H9 (cell line): ENCODE data around the gene FHIT. TPM values are rescaled to one million over a fixed set of nuclear protein-coding genes. Genes with fewer than 3 reads are reported as not detected.

ENCODE experiments used
- DNase-seq: peaks from one replicate; pipeline ENCODE4 v3.0.0-alpha.2; 2017
- H2AFZ ChIP-seq: one replicate; pipeline ENCODE4 v1.6.1; 2013; ENCODE audit warnings: mild to moderate bottlenecking, low read length, control low read depth, moderate library complexity
- H2AK5ac ChIP-seq: 2 replicates; pipeline ENCODE4 v1.6.1; 2013; ENCODE audit warnings: low read length, control low read depth, mixed read lengths; ENCODE audit not compliant: insufficient read length
- H2BK120ac ChIP-seq: one replicate; pipeline ENCODE4 v1.6.1; 2013; ENCODE audit warnings: low read depth, mild to moderate bottlenecking, low read length, control low read depth, inconsistent platforms; ENCODE audit not compliant: poor library complexity, severe bottlenecking
- H2BK12ac ChIP-seq: 2 replicates; pipeline ENCODE4 v1.6.1; 2013; ENCODE audit warnings: low read length, control low read depth, mixed read lengths, low read depth; ENCODE audit not compliant: insufficient read length
- H2BK15ac ChIP-seq: 2 replicates; pipeline ENCODE4 v1.6.1; 2013; ENCODE audit warnings: low read depth, low read length, control low read depth
- H2BK20ac ChIP-seq: one replicate; pipeline ENCODE4 v1.6.1; 2013; ENCODE audit warnings: low read depth, mild to moderate bottlenecking, low read length, control low read depth, inconsistent platforms; ENCODE audit not compliant: poor library complexity, severe bottlenecking
- H2BK5ac ChIP-seq: 2 replicates; pipeline ENCODE4 v1.6.1; 2013; ENCODE audit warnings: low read length, control low read depth, mixed read lengths; ENCODE audit not compliant: insufficient read length
- H3K14ac ChIP-seq: 2 replicates; pipeline ENCODE4 v1.6.1; 2013; ENCODE audit warnings: low read length, control low read depth; ENCODE audit not compliant: insufficient read depth
- H3K18ac ChIP-seq: 2 replicates; pipeline ENCODE4 v1.6.1; 2013; ENCODE audit warnings: low read depth, mild to moderate bottlenecking, mixed read lengths, low read length, control low read depth; ENCODE audit not compliant: insufficient read length
- H3K23ac ChIP-seq: 2 replicates; pipeline ENCODE4 v1.6.1; 2013; ENCODE audit warnings: low read length, control low read depth, mixed read lengths, low read depth; ENCODE audit not compliant: insufficient read length
- H3K23me2 ChIP-seq: 2 replicates; pipeline ENCODE4 v1.6.1; 2013; ENCODE audit warnings: low read depth, mild to moderate bottlenecking, mixed read lengths, low read length, control low read depth; ENCODE audit not compliant: insufficient read length, poor library complexity, severe bottlenecking
- H3K27ac ChIP-seq: 2 replicates; pipeline ENCODE4 v1.5.1; 2013; ENCODE audit warnings: low read length, control low read depth, mixed read lengths, low read depth; ENCODE audit not compliant: insufficient read length
- H3K27me3 ChIP-seq: 2 replicates; pipeline ENCODE4 v1.6.1; 2013; ENCODE audit warnings: low read length, control low read depth, inconsistent platforms; ENCODE audit not compliant: insufficient read depth
- H3K4ac ChIP-seq: 2 replicates; pipeline ENCODE4 v1.6.1; 2013; ENCODE audit warnings: low read depth, mild to moderate bottlenecking, control low read depth, inconsistent platforms, low read length, moderate library complexity
- H3K4me1 ChIP-seq: 2 replicates; pipeline ENCODE4 v1.6.1; 2013; ENCODE audit warnings: low read length, control low read depth, inconsistent platforms; ENCODE audit not compliant: insufficient read depth
- H3K4me2 ChIP-seq: 2 replicates; pipeline ENCODE4 v1.6.1; 2013; ENCODE audit warnings: low read length, control low read depth, mixed read lengths; ENCODE audit not compliant: insufficient read length, insufficient read depth
- H3K56ac ChIP-seq: 2 replicates; pipeline ENCODE4 v1.6.1; 2013; ENCODE audit warnings: low read depth, mild to moderate bottlenecking, mixed read lengths, low read length, control low read depth; ENCODE audit not compliant: insufficient read length
- H3K79me1 ChIP-seq: 2 replicates; pipeline ENCODE4 v1.6.1; 2013; ENCODE audit warnings: low read depth, mild to moderate bottlenecking, moderate library complexity, low read length, control low read depth, inconsistent platforms; ENCODE audit not compliant: insufficient read depth, poor library complexity, severe bottlenecking
- H3K79me2 ChIP-seq: 2 replicates; pipeline ENCODE4 v1.6.1; 2013; ENCODE audit warnings: low read length, control low read depth, inconsistent platforms; ENCODE audit not compliant: insufficient read depth
- H3K9ac ChIP-seq: 2 replicates; pipeline ENCODE4 v1.6.1; 2013; ENCODE audit warnings: low read length, control low read depth, mixed read lengths; ENCODE audit not compliant: insufficient read length; ENCODE audit errors: extremely low read depth
- H3K9me3 ChIP-seq: one replicate; pipeline ENCODE4 v1.6.1; 2013; ENCODE audit warnings: low read depth, low read length, inconsistent platforms; ENCODE audit not compliant: control insufficient read depth
- H3T11ph ChIP-seq: one replicate; pipeline ENCODE4 v1.6.1; 2013; ENCODE audit warnings: mild to moderate bottlenecking, low read length, control low read depth, inconsistent platforms
- H4K20me1 ChIP-seq: one replicate; pipeline ENCODE4 v1.6.1; 2013; ENCODE audit not compliant: control insufficient read depth, insufficient read length, insufficient read depth
- H4K5ac ChIP-seq: 2 replicates; pipeline ENCODE4 v1.6.1; 2013; ENCODE audit warnings: low read depth, mild to moderate bottlenecking, mixed read lengths, low read length, control low read depth; ENCODE audit not compliant: insufficient read length
- H4K8ac ChIP-seq: replicated peaks from 2 replicates; pipeline ENCODE4 v1.6.1; 2013; ENCODE audit warnings: low read length, control low read depth, mixed read lengths, low read depth; ENCODE audit not compliant: insufficient read length
- H4K91ac ChIP-seq: 2 replicates; pipeline ENCODE4 v1.6.1; 2013; ENCODE audit warnings: low read depth, mild to moderate bottlenecking, moderate library complexity, mixed read lengths, low read length, control low read depth; ENCODE audit not compliant: insufficient read length
- H3K27ac Mint-ChIP-seq, 3 experiments: 2 replicates in 2 of 3; 3 replicates in 1 of 3; pipeline ENCODE4 v1.8.0; 2020 to 2021; ENCODE audit warnings: mixed read lengths in 3 of 3, mild to moderate bottlenecking in 1 of 3, moderate library complexity in 1 of 3
- H3K27me3 Mint-ChIP-seq: 2 replicates; pipeline ENCODE4 v1.8.0; 2021; ENCODE audit warnings: low read depth, mild to moderate bottlenecking, moderate library complexity, mixed read lengths
- H3K36me3 Mint-ChIP-seq, 3 experiments: 2 replicates in 2 of 3; 3 replicates in 1 of 3; pipeline ENCODE4 v1.8.0; 2020 to 2021; ENCODE audit warnings: low read depth in 3 of 3, mixed read lengths in 3 of 3; ENCODE audit not compliant: insufficient read depth in 1 of 3
- H3K4me1 Mint-ChIP-seq, 2 experiments: 2 replicates each; pipeline ENCODE4 v1.8.0; 2020; ENCODE audit warnings: mixed read lengths in 2 of 2
- H3K4me3 Mint-ChIP-seq, 2 experiments: 2 replicates in 1 of 2; 3 replicates in 1 of 2; pipeline ENCODE4 v1.8.0; 2020 to 2021; ENCODE audit warnings: mild to moderate bottlenecking in 2 of 2, mixed read lengths in 2 of 2, moderate library complexity in 1 of 2
- H3K9me3 Mint-ChIP-seq, 2 experiments: 2 replicates in 1 of 2; 3 replicates in 1 of 2; pipeline ENCODE4 v1.8.0; 2020; ENCODE audit warnings: mild to moderate bottlenecking in 2 of 2, mixed read lengths in 2 of 2, moderate library complexity in 1 of 2
- CTCF ChIP-seq: fragments of 200-600 bp; sonication (generic); conservative IDR thresholded peaks from 3 replicates; pipeline ENCODE4 v1.8.0; 2021; ENCODE audit warnings: antibody characterized with exemption, mild to moderate bottlenecking
- WGBS: extraction: QIAGEN DNeasy Blood & Tissue Kit; methylation state at CpG from one replicate; pipeline ENCODE4 v1.1.7; 2013; ENCODE audit warnings: missing lambda C conversion rate, low lambda C conversion rate, mixed read lengths; ENCODE audit not compliant: insufficient read length; ENCODE audit errors: extremely low coverage; 5-methylcytosine and 5-hydroxymethylcytosine counted together
- total RNA-seq: library from RNA; stranded (reverse); gene quantifications from 2 replicates; pipeline ENCODE4 v1.2.1, GENCODE V29; 2021

FHIT gene
- total RNA-seq, 1 experiment from 2014 or later = 3.0 TPM

DNA sequence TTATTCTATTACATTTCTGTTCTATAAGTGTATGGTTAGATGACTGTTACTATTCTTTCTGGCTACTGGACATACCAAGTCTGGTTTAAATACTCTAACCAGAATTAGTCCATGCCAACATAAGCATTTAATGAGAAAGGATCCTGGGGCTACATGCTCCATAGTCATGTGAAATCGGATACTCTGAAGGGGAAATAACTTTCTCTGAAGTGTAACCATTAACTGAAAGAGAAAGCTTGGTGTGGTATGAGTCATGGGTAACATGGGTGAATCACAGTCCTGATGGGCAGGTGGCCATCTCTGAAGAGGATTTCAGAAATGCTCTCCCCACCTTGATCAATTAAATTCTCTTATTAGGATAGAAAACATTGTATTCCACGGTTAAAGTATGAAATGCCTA, 69.4 kb downstream of the FHIT start:
- H3K23me2 ChIP-seq = no peaks in the 10 kb centered on the region
- H2AFZ ChIP-seq = no peak overlapping the region
- H3K9me3 ChIP-seq = no peaks in the 10 kb centered on the region
- H3K27ac ChIP-seq = no peak overlapping the region
- no peak overlapping the region for H2BK15ac ChIP-seq
- no peak overlapping the region for H3K4me2 ChIP-seq
- no peaks in the 10 kb centered on the region for H3K27me3 Mint-ChIP-seq
- H3K9me3 Mint-ChIP-seq = no peaks in the 10 kb centered on the region
- H3K4me3 Mint-ChIP-seq = no peak overlapping the region
- H3K14ac ChIP-seq = no peak overlapping the region
- H3K4me1 ChIP-seq = no peaks in the 10 kb centered on the region
- no peak for DNase-seq
- no peak overlapping the region for H3K56ac ChIP-seq
- peaks cover 4 to 6% of the 10 kb centered on the region in 2 experiments for H3K4me1 Mint-ChIP-seq
- no peak overlapping the region for H2BK12ac ChIP-seq
- H4K5ac ChIP-seq = no peak overlapping the region
- H3K79me1 ChIP-seq = no peaks in the 10 kb centered on the region
- H3K27ac Mint-ChIP-seq = no peak overlapping the region
- no peak for TF ChIP-seq CTCF
- H3K36me3 Mint-ChIP-seq = no peaks in the 10 kb centered on the region
- WGBS = no CpG with 5 or more reads among the region's 2 CpGs
- H3K4ac ChIP-seq = no peak overlapping the region
- H2BK20ac ChIP-seq = no peak overlapping the region
- H3K9ac ChIP-seq = no peak overlapping the region
- H4K20me1 ChIP-seq = no peaks in the 10 kb centered on the region
- H3K23ac ChIP-seq = no peak overlapping the region
- no peaks in the 10 kb centered on the region for H3K27me3 ChIP-seq
- no peaks in the 10 kb centered on the region for H3K79me2 ChIP-seq
- H4K91ac ChIP-seq = no peak overlapping the region
- no peak overlapping the region for H2AK5ac ChIP-seq
- no peak overlapping the region for H4K8ac ChIP-seq
- H2BK5ac ChIP-seq = no peak overlapping the region
- H3K18ac ChIP-seq = no peak overlapping the region
- H3T11ph ChIP-seq = no peak overlapping the region
- H2BK120ac ChIP-seq = no peak overlapping the region
